Measurements from ENCODE around the gene GABRA5. TPM values are rescaled to one million over a fixed set of nuclear protein-coding genes. Genes with fewer than 3 reads are reported as not detected.

The GABRA5 gene
- total and polyA plus RNA-seq, 2 of the 4 experiments (the other 2 are of a cell fraction) = 4.0 to 7.3 TPM

DNA sequence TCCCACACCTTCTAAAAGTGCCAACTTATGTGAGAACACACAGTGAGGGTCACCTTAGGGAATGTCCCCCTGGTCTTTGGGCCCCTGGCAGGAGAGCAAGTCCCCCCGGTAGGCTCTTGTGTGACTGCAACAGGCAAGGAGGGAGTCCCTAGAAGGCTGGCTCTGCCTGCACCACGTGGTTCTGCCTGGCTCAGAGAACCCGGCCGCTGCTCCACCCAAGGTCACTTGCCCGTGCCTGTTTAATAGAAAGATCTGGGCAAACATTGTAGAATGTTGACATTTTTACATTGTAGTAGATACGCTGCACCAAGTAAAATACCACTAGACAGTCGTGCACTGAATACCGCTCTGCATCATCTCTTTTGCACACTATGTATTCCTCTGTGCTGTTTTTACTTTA lies 21.9 kb downstream of the GABRA5 start:
- in situ Hi-C loops (cut with MboI; ENCODE audit: low sequenced_read_pairs) = loop anchor here (25.0 kb wide), 1 partner anchor 1224 kb away; no protein-coding TSS in a partner anchor
- Histone ChIP-seq H3K27me3 (ENCODE audit: control insufficient read depth, insufficient read depth, low read length) (no peaks in the 10 kb centered on the region), H2BK120ac (ENCODE audit: low read depth, low read length) (no peak overlapping the region), H3K4ac (ENCODE audit: low read depth, low read length) (no peak overlapping the region), H4K20me1 (ENCODE audit: insufficient read depth, low read length) (no peaks in the 10 kb centered on the region), H3K9ac (ENCODE audit: low read depth, low read length) (no peak overlapping the region), H3K56ac (ENCODE audit: extremely low read depth, insufficient read depth, low read length) (no peak overlapping the region), H3K4me1 (ENCODE audit: control insufficient read depth, insufficient read depth, low read length) (no peaks in the 10 kb centered on the region), H3K14ac (replicated peaks; ENCODE audit: low read depth, low read length) (no peak overlapping the region), H3K36me3 (ENCODE audit: control insufficient read depth, insufficient read depth, low read length) (no peaks in the 10 kb centered on the region), H3K23ac (ENCODE audit: low read depth, low read length) (no peak overlapping the region), H4K5ac (ENCODE audit: low read depth, low read length) (no peak overlapping the region), H2BK20ac (ENCODE audit: low read depth, low read length) (no peak overlapping the region), H3K4me3 (ENCODE audit: insufficient read depth, low read depth, low read length) (no peak overlapping the region), H3K9me3 (ENCODE audit: control insufficient read depth, insufficient read depth, low read length) (no peaks in the 10 kb centered on the region), H3K4me2 (ENCODE audit: low read depth, low read length) (no peak overlapping the region), H3K9me1 (ENCODE audit: insufficient read depth, low read length) (no peaks in the 10 kb centered on the region), H2BK5ac (ENCODE audit: low read depth, low read length, poor library complexity, severe bottlenecking) (no peak overlapping the region), H3K27ac (ENCODE audit: insufficient read depth, low read length) (no peak overlapping the region), H3K18ac (ENCODE audit: low read depth, low read length) (no peak overlapping the region), H2AK5ac (ENCODE audit: low read depth, low read length) (no peak overlapping the region), H4K8ac (ENCODE audit: low read depth in 2 of 2, low read length in 2 of 2) (no peak overlapping the region), H3K79me1 (ENCODE audit: low read depth in 1 of 2, low read length in 2 of 2) (no peaks in the 10 kb centered on the region), H2AFZ (replicated peaks; ENCODE audit: low read length, poor library complexity) (no peak overlapping the region), H2AK9ac (replicated peaks; ENCODE audit: low read depth, low read length, poor library complexity) (no peak overlapping the region), H2BK15ac (ENCODE audit: low read depth, low read length) (no peak overlapping the region), H4K91ac (ENCODE audit: insufficient read depth, low read depth, low read length) (no peak overlapping the region)
- ATAC-seq (ENCODE audit: low read depth) = no peak
- ChIA-PET POLR2A (ENCODE audit: unreplicated experiment) (no interaction called here), CTCF (no interaction called here)
- DNase-seq = no peak
- TF ChIP-seq, protein P1, sequence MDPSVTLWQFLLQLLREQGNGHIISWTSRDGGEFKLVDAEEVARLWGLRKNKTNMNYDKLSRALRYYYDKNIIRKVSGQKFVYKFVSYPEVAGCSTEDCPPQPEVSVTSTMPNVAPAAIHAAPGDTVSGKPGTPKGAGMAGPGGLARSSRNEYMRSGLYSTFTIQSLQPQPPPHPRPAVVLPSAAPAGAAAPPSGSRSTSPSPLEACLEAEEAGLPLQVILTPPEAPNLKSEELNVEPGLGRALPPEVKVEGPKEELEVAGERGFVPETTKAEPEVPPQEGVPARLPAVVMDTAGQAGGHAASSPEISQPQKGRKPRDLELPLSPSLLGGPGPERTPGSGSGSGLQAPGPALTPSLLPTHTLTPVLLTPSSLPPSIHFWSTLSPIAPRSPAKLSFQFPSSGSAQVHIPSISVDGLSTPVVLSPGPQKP (IDR thresholded peaks at IDR 0.05; ENCODE audit: borderline replicate concordance, low read depth, low read length) = no peak
- TF ChIP-seq, protein P2, sequence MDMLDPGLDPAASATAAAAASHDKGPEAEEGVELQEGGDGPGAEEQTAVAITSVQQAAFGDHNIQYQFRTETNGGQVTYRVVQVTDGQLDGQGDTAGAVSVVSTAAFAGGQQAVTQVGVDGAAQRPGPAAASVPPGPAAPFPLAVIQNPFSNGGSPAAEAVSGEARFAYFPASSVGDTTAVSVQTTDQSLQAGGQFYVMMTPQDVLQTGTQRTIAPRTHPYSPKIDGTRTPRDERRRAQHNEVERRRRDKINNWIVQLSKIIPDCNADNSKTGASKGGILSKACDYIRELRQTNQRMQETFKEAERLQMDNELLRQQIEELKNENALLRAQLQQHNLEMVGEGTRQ (IDR thresholded peaks at IDR 0.05; ENCODE audit: low read depth, low read length) = no peak
- TF ChIP-seq SMC3 (IDR thresholded peaks at IDR 0.05; ENCODE audit: low read depth, low read length) (no peak), CHD1 (IDR thresholded peaks at IDR 0.05; ENCODE audit: low read depth, low read length) (no peak), RFX5 (IDR thresholded peaks at IDR 0.05; ENCODE audit: low read depth, low read length) (no peak)
- 50% methylated on average over 1 of the region's 8 CpGs; no CpG with 5 or more reads in 1 of the 2 experiments for WGBS, 2 experiments (ENCODE audit: extremely low coverage in 2 of 2, insufficient read length in 1 of 2)
- intact Hi-C loops (cut with micrococcal nuclease) = no loop called here
- BruUV-seq (replicated peaks) = no TSS peak
- dilution Hi-C loops (cut with HindIII; ENCODE audit: low sequenced_read_pairs, unreplicated experiment) = no loop called here

All from IMR-90 (cell line).